HCT116 (cell line): ENCODE results near the gene USP36. TPM values are rescaled to one million over a fixed set of nuclear protein-coding genes. Genes with fewer than 3 reads are reported as not detected.

Experiments used
- ATAC-seq: fragments of 200-7000 bp; cut with Tn5 transposase; 2 replicates; pipeline ENCODE4 v1.9.1; 2020; ENCODE audit warnings: mild to moderate bottlenecking, moderate library complexity
- BruUV-seq: library from RNA; stranded (reverse); fragments of 400-500 nt; replicated peaks from 2 replicates; lab custom pipeline; 2021; lab: Mats Ljungman, UMichigan
- CTCF ChIA-PET: fragments of 300-600 bp; sonication (Branson Sonifier 250); formaldehyde crosslinking; loops from one replicate; lab custom pipeline; 2021; ENCODE audit warnings: antibody characterized with exemption; lab: Charles Lee
- POLR2A ChIA-PET: fragments of 300-600, 350-600 bp; sonication (Branson Sonifier 250); formaldehyde crosslinking; loops from one replicate; lab custom pipeline; 2021; ENCODE audit warnings: antibody characterized with exemption; lab: Charles Lee
- RAD21 ChIA-PET, 2 experiments: fragments of 300-600 bp; sonication (Branson Sonifier 250); formaldehyde crosslinking; loops; one replicate each; lab custom pipeline; 2023; ENCODE audit warnings: low total read pairs in 2 of 2; ENCODE audit not compliant: uncharacterized antibody in 2 of 2, unreplicated experiment in 2 of 2, low non-redundant PET in 1 of 2; lab: Charles Lee
- DNase-seq: peaks from one replicate; pipeline ENCODE4 v3.0.0-alpha.2; 2010; ENCODE audit warnings: low read depth, low spot score
- H2AFZ ChIP-seq: fragments of 200-600 bp; shearing (Covaris generic), sonication (generic); 2 replicates; pipeline ENCODE4 v1.6.1; 2017; ENCODE audit warnings: low read depth, mixed run types, mixed read lengths, antibody characterized with exemption, low read length; ENCODE audit not compliant: poor library complexity, severe bottlenecking
- H3K27ac ChIP-seq: 2 replicates; pipeline ENCODE4 v1.5.1; 2012; ENCODE audit warnings: low read depth, low read length
- H3K27me3 ChIP-seq: fragments of 200-600 bp; sonication (generic); 2 replicates; pipeline ENCODE4 v1.6.1; 2016; ENCODE audit warnings: mixed run types, low read length, mixed read lengths; ENCODE audit not compliant: insufficient read depth
- H3K36me3 ChIP-seq, 2 experiments: fragments of 200-500 bp in 1 of 2; fragments of 200-600 bp in 1 of 2; sonication (Bioruptor generic) in 1 of 2; sonication (generic) in 1 of 2; 2 replicates each; pipeline versions ENCODE4 v1.5.1 to v1.6.1; 2014 to 2016; ENCODE audit warnings: low read length in 2 of 2, inconsistent platforms in 1 of 2, mixed read lengths in 1 of 2, mixed run types in 1 of 2; ENCODE audit not compliant: insufficient read depth in 2 of 2, control insufficient read depth in 1 of 2
- H3K4me1 ChIP-seq, 2 experiments: fragments of 200-600 bp in 1 of 2; sonication (generic) in 1 of 2; 2 replicates each; pipeline versions ENCODE4 v1.5.1 to v1.6.1; 2012 to 2017; ENCODE audit warnings: low read length in 2 of 2, inconsistent platforms in 1 of 2, mild to moderate bottlenecking in 1 of 2, mixed read lengths in 1 of 2, mixed run types in 1 of 2, moderate library complexity in 1 of 2; ENCODE audit not compliant: insufficient read depth in 2 of 2, control insufficient read depth in 1 of 2
- H3K4me2 ChIP-seq: fragments of 200-600 bp; sonication (generic); 2 replicates; pipeline ENCODE4 v1.6.1; 2017; ENCODE audit warnings: mixed run types, low read length, mixed read lengths
- H3K4me3 ChIP-seq, 2 experiments: fragments of 200-600 bp in 1 of 2; sonication (generic) in 1 of 2; replicated peaks in 1 of 2; 2 replicates each; pipeline ENCODE4 v1.5.1; 2011 to 2016; ENCODE audit warnings: low read length in 2 of 2, control low read depth in 1 of 2, low read depth in 1 of 2, mild to moderate bottlenecking in 1 of 2, mixed read lengths in 1 of 2, mixed run types in 1 of 2
- H3K79me2 ChIP-seq: fragments of 200-600 bp; sonication (generic); 2 replicates; pipeline ENCODE4 v1.6.1; 2017; ENCODE audit warnings: mild to moderate bottlenecking, mixed run types, low read length, moderate library complexity, mixed read lengths; ENCODE audit not compliant: insufficient read depth
- H3K9ac ChIP-seq: fragments of 200-600 bp; sonication (generic); 2 replicates; pipeline ENCODE4 v1.6.1; 2016; ENCODE audit warnings: low read length, mixed read lengths
- H3K9me2 ChIP-seq: fragments of 200-600 bp; sonication (generic), shearing (Covaris generic); 2 replicates; pipeline ENCODE4 v1.6.1; 2017; ENCODE audit warnings: mixed run types, mild to moderate bottlenecking, moderate library complexity; ENCODE audit not compliant: insufficient read depth
- H3K9me3 ChIP-seq, 2 experiments: fragments of 200-500 bp in 1 of 2; fragments of 200-600 bp in 1 of 2; sonication (Bioruptor generic) in 1 of 2; sonication (generic) in 1 of 2; 2 replicates each; pipeline ENCODE4 v1.6.1; 2014 to 2017; ENCODE audit warnings: low read length in 2 of 2, mixed read lengths in 2 of 2, inconsistent platforms in 1 of 2, low read depth in 1 of 2, mild to moderate bottlenecking in 1 of 2, mixed run types in 1 of 2, moderate library complexity in 1 of 2; ENCODE audit not compliant: control insufficient read depth in 1 of 2, insufficient read depth in 1 of 2
- H4K20me1 ChIP-seq: fragments of 200-600 bp; sonication (generic), shearing (Covaris generic); 2 replicates; pipeline ENCODE4 v1.6.1; 2017; ENCODE audit warnings: mixed run types, mild to moderate bottlenecking, moderate library complexity; ENCODE audit not compliant: insufficient read depth
- ATF3 ChIP-seq: IDR thresholded peaks from 2 replicates; pipeline ENCODE4 v1.6.1; 2012
- CBX3 ChIP-seq: IDR thresholded peaks from 2 replicates; pipeline ENCODE4 v1.6.1; 2012; ENCODE audit warnings: low read depth
- CEBPB ChIP-seq: IDR thresholded peaks from 2 replicates; pipeline ENCODE4 v1.6.1; 2012; ENCODE audit warnings: low read depth
- EGR1 ChIP-seq: IDR thresholded peaks from 2 replicates; pipeline ENCODE4 v1.6.1; 2012; ENCODE audit warnings: low read depth
- EZH2 ChIP-seq: fragments of 200-600 bp; sonication (generic); IDR thresholded peaks from 2 replicates; pipeline ENCODE4 v1.6.1; 2017; ENCODE audit warnings: antibody characterized with exemption, mixed run types
- EZH2phosphoT487 ChIP-seq: fragments of 200-600 bp; IDR thresholded peaks from 2 replicates; pipeline ENCODE4 v1.6.1; 2018; ENCODE audit warnings: antibody characterized with exemption, borderline replicate concordance
- JUND ChIP-seq: IDR thresholded peaks from 2 replicates; pipeline ENCODE4 v1.6.1; 2012
- MAX ChIP-seq: IDR thresholded peaks from 2 replicates; pipeline ENCODE4 v1.6.1; 2012
- RAD21 ChIP-seq: IDR thresholded peaks from 2 replicates; pipeline ENCODE4 v1.6.1; 2012; ENCODE audit warnings: low read depth, mild to moderate bottlenecking
- SIN3A ChIP-seq: IDR thresholded peaks from 2 replicates; pipeline ENCODE4 v1.6.1; 2012; ENCODE audit warnings: low read depth
- SP1 ChIP-seq: IDR thresholded peaks from 2 replicates; pipeline ENCODE4 v1.6.1; 2012; ENCODE audit warnings: low read depth
- SRF ChIP-seq: IDR thresholded peaks from 2 replicates; pipeline ENCODE4 v1.6.1; 2012; ENCODE audit warnings: low read depth
- YY1 ChIP-seq: IDR thresholded peaks from 2 replicates; pipeline ENCODE4 v1.6.1; 2011; ENCODE audit warnings: low read length, low read depth, moderate library complexity, mild to moderate bottlenecking; ENCODE audit not compliant: insufficient replicate concordance; ENCODE audit errors: extremely low read depth
- intact Hi-C: fragments of 100-400 bp; cut with micrococcal nuclease; formaldehyde crosslinking; loops from 2 replicates; pipeline ENCODE4 v1.10.0; 2022
- total RNA-seq: library from RNA; stranded (reverse); gene quantifications from one replicate; pipeline ENCODE4 v1.2.1, GENCODE V29; 2021; ENCODE audit not compliant: unreplicated experiment
- TF ChIP-seq, protein P1 (sequence below), 3 experiments: fragments of 200-600 bp in 1 of 3; sonication (generic) in 1 of 3; IDR thresholded peaks in 2 of 3; conservative IDR thresholded peaks in 1 of 3; 2 replicates each; pipeline ENCODE4 v1.5.1; 2012 to 2017; ENCODE audit warnings: low read depth in 2 of 3, low read length in 2 of 3, antibody characterized with exemption in 1 of 3, borderline replicate concordance in 1 of 3, control low read depth in 1 of 3, mild to moderate bottlenecking in 1 of 3, mixed read lengths in 1 of 3, mixed run types in 1 of 3, moderate library complexity in 1 of 3; ENCODE audit not compliant: insufficient read depth in 1 of 3

Gene USP36
- total RNA-seq, 1 experiment from 2014 or later = 104 TPM

DNA sequence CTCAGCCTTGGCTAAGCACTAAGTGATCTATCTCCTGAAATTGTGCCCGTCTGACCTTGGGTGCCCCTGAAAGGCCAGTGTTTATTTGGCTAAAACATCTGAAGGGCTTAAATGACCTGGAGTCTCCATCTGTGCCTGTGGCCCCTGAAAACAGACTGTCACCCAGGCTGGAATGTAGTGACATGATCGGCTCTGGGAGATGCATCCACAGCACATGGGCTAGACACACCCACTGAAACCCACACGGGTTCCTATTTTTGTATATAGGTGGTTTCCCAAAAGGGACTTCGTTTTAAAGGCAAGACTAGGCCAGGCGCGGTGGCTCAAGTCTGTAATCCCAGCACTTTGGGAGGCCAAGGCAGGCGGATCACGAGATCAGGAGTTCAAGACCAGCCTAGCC, 48.9 kb upstream of the USP36 start:
- CTCF ChIA-PET = no interaction called here
- no peaks in the 10 kb centered on the region for H4K20me1 ChIP-seq

DNA sequence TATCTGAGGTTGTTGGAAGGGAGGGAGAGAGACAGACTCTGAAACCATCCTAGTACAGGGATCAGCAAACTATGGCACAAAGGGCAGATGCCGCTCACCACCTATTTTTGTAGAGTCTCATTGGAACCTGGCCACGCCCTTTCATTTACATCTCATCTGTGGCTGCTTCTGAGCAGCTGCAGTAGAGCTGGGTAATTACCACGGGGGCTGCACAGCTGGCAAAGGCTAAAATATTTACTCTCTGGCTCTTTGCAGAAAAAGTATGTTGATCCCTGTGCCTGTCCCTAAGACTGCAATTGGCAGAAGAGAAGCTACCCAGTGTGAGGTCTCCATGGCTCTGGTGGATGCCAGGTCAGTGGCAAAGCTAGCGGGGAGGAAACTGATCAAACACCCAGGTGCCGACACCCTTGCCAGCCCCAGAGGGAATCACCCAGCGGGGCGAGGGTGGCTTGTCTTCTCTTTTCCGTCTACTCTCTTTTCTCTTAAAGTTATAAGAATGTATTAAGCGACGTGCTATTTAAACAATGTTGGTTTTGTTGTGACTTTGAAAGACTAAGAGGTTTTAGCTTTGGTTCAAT, 48.4 kb upstream of the USP36 start:
- Histone ChIP-seq H4K20me1 (no peaks in the 10 kb centered on the region), H3K79me2 (peaks cover 8% of the 10 kb centered on the region; the same call in 1 of the 2 replicates), H3K27me3 (no peaks in the 10 kb centered on the region), H3K9ac (no peak overlapping the region), H3K36me3 (no peaks in the 10 kb centered on the region), H2AFZ (no peak overlapping the region), H3K9me2 (no peaks in the 10 kb centered on the region), H3K4me1 (peaks cover 28 to 40% of the 10 kb centered on the region in 2 experiments), H3K4me3 (no peak overlapping the region), H3K9me3 (no peaks in the 10 kb centered on the region), H3K4me2 (no peak overlapping the region), H3K27ac (no peak overlapping the region)
- TF ChIP-seq JUND (no peak), EGR1 (no peak), SIN3A (no peak), EZH2 (no peak), MAX (no peak), EZH2phosphoT487 (no peak), YY1 (no peak), SRF (no peak), ATF3 (no peak), RAD21 (no peak), CEBPB (no peak), SP1 (no peak), CBX3 (no peak)
- ATAC-seq = no peak
- POLR2A ChIA-PET = no interaction called here
- CTCF ChIA-PET = no interaction called here
- no TSS peak for BruUV-seq
- intact Hi-C loops = no loop called here
- DNase-seq = no peak
- RAD21 ChIA-PET = no interaction called here

More for the DNA sequence above, 48.9 kb upstream of the USP36 start:
- Histone ChIP-seq H3K4me1 (peaks cover 23 to 35% of the 10 kb centered on the region in 2 experiments), H3K9me2 (no peaks in the 10 kb centered on the region), H3K27me3 (no peaks in the 10 kb centered on the region), H3K36me3 (no peaks in the 10 kb centered on the region), H2AFZ (no peak overlapping the region), H3K9me3 (no peaks in the 10 kb centered on the region), H3K4me3 (no peak overlapping the region), H3K79me2 (peaks cover 6% of the 10 kb centered on the region; the same call in 1 of the 2 replicates), H3K4me2 (no peak overlapping the region), H3K27ac (no peak overlapping the region), H3K9ac (no peak overlapping the region)
- RAD21 ChIA-PET = no interaction called here
- intact Hi-C loops = no loop called here
- ATAC-seq = no peak
- no TSS peak for BruUV-seq
- TF ChIP-seq, protein P1, sequence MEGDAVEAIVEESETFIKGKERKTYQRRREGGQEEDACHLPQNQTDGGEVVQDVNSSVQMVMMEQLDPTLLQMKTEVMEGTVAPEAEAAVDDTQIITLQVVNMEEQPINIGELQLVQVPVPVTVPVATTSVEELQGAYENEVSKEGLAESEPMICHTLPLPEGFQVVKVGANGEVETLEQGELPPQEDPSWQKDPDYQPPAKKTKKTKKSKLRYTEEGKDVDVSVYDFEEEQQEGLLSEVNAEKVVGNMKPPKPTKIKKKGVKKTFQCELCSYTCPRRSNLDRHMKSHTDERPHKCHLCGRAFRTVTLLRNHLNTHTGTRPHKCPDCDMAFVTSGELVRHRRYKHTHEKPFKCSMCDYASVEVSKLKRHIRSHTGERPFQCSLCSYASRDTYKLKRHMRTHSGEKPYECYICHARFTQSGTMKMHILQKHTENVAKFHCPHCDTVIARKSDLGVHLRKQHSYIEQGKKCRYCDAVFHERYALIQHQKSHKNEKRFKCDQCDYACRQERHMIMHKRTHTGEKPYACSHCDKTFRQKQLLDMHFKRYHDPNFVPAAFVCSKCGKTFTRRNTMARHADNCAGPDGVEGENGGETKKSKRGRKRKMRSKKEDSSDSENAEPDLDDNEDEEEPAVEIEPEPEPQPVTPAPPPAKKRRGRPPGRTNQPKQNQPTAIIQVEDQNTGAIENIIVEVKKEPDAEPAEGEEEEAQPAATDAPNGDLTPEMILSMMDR (IDR thresholded peaks at IDR 0.05 in 2 of 3, conservative IDR thresholded peaks at IDR 0.05 in 1 of 3; ENCODE audit: borderline replicate concordance in 1 of 3, insufficient read depth in 1 of 3, low read depth in 2 of 3, low read length in 2 of 3) = no peak
- TF ChIP-seq RAD21 = no peak
- POLR2A ChIA-PET = no interaction called here
- DNase-seq = no peak
